GM20431 (cell line): Measurements from ENCODE around the gene PRKCA.

Experiments used
- in situ Hi-C: fragments of 300-500 bp; cut with MseI, MboI; formaldehyde crosslinking; loops from one replicate; pipeline ENCODE4 v1.15.0; 2020; ENCODE audit warnings: low sequenced_read_pairs; ENCODE audit not compliant: unreplicated experiment

The PRKCA gene

DNA sequence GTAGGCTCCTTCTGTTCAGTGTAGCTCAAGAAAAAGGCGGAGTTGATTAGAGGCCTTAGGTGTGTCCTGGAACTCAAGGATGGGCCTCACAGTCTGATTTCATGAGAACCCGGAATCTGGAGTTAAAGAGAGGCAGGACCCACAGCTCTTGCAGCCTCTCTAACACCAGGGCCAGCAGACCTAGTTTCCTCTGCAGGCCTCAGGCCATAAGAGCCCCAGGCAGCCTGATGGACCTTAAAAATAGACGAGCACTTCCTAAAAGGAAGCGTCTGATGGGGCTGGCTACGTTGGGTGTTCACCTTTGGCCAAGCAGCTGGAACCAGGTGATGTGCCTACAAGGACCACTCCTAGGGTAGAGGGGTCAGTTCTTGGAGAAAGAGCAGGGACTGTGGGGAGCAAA lies 540.1 kb downstream of the PRKCA start:
- in situ Hi-C loops = no loop called here

DNA sequence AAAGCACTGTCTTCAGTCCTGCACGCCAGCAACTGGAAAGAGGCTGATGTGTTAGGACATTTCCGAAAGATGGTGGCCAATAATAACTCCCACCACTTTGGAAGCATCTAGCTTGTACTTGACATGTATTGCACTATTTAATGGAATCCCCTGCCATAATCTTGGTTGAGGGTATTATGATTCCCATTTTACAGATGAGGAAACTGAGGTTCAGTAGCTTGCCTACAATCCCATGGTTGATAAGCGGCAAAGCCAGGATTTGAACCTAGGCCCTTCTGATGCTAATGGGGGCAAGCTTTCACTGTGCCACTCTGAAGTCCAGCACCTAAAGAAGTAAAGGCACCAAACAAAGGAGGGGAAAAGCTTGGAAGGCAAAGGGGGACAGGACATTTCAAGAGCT lies 540.5 kb downstream of the PRKCA start:
- in situ Hi-C loops = no loop called here

DNA sequence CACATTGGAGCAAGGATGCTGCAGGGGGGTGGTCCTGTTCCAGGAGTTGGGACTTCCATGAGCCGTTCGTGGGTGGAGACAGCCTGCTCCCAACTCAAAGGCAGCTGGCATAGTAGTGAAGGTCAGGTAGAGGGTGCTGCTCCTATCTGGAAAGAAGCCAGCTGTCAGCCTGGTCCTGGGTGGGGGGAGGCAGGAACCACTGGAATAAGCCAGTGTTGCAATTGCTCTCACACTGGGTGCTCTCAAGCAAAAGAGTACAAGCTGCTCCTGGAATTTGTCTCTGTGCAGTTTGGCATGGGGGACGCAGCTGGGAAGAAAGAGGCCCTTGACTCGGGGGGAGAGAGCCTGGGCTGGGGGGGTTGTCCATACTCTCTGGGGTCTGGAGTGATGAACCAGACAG lies 541.2 kb downstream of the PRKCA start:
- in situ Hi-C loops = no loop called here

GRCh38 chr17:66847704-66848103 lies 545.3 kb downstream of the PRKCA start:
- in situ Hi-C loops = no loop called here

- in situ Hi-C loops = no loop called here
These were observed 546.1 kb downstream of the PRKCA start for GRCh38 chr17:66848496-66848895.

DNA sequence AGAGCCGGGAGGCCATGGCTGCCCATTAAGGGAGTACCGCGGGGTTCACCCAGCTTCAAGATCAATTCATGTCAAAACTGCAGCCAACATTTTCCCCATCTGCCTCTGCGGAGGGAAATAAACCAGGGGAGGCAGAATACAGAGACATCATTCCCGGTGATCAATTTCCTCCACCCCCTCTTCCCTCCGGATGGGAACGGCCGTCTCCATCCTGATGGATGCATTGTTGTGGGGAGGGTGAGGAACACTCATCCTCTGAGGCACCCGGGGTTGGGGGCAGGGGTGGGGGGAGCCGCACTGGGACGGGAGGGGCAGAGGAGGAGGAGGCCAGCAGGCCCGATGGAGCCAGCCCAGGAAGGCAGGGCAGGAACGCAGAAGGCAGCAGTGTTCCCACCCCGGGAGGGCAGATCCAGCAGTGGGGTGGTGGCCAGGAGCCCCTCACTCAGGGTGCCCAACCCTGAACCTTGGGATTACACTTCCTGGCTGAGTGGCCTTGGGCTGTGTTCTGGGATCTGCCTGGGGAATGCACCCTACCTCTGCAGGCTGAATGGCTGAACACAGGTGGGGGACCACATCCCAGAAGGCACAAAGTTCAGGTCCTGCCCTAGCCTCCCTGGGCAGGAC lies 546.7 kb downstream of the PRKCA start:
- in situ Hi-C loops = no loop called here

DNA sequence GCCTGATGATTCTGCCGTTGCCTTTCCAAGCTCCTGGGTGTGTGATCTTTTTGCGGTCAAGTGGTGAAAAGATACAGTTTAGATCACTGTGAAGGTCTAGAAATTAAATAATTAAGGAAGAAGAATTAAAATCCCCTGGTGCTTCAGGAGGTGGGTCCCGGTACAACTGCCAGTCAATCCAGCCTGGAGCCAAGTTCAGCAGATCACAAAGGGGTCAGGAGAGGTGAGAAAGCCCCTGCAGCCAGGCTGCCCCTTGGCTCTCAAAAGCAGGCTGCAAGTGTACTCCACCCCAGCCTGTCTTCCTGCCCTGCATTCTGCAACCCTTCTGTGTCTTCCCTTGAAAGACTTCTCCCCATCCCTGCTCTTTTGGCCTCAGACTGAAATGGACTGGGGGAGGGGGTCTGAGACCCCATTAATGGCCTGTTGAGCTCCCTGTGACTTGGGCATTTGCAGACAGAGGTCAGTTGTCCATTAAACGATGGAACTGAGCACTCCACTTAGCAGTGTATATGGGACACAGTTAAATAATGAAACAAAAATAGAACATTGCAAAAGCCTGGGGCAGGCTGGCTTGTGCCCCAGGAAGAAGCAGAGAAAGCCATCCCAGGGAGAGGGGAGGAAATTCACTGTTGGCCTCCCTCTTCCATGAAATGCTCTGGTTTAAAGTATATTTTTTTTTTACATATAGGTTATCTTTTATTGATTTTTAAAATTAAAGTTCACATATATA lies 547.6 kb downstream of the PRKCA start:
- in situ Hi-C loops = no loop called here

DNA sequence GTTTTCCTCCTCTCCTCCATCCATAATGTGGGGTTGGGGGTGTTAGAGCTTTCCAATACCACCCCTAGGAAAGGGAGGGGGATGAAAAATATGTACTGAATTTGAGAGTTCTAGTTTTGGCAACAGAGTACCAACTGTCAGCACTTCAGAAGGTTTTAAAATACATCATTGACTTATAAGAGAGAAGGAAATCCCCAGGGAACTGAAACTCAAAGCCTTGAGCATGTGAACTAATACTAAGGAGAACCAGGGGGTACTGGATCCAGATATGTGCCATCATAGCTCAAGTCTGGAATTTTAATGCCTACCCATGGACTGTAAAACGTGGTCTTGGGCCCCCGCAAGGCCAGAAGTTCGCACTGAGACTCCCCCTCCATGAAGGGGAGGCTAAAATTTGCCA lies 548.3 kb downstream of the PRKCA start:
- in situ Hi-C loops = no loop called here

- in situ Hi-C loops = no loop called here
These were observed 552.8 kb downstream of the PRKCA start for GRCh38 chr17:66855204-66855603.

- in situ Hi-C loops = no loop called here
These were observed 556.0 kb downstream of the PRKCA start for GRCh38 chr17:66858226-66859083.

DNA sequence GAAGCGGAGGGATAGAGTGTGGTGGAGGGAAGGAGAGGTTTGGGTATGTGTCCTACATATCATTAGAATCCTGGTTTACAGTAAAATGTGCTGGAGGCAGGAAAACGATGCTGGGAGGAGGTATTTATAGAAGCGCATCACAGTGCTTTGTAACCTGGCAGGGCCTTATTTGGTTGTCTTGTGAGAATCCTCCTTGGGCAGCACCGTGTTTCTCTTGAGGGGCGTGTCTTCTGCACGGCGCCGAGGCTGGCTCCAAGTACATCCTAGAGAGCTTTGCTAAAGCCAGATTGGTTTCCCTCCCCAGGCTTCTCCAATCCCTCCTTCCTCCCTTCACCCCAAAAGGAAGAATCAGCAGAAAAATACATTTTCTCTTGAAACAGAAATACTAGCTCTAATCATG lies 556.9 kb downstream of the PRKCA start:
- in situ Hi-C loops = no loop called here

DNA sequence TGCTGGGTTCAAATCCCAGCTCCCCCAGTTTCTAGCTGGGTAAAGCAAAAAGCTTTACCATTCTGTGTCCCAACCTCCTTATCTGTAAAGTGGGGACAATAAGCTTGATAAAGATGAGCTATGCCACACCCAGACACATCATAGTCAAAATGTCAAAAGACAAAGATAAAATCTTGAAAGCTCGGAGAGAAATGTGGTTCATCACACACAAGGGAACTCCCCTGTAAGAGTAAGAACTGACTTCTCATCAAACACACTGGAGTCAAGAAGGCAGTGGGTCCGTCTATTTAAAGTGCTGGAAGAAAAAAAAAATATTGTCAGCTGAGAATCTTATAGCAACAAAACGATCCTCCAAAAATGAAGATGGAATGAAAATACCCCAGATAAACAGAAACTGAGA lies 557.8 kb downstream of the PRKCA start:
- in situ Hi-C loops = no loop called here
